ENCODE data around the gene FKBP15.
A peak's percentile ranks its signal among the peaks of the same experiment; 100 is the strongest.

The FKBP15 gene

DNA sequence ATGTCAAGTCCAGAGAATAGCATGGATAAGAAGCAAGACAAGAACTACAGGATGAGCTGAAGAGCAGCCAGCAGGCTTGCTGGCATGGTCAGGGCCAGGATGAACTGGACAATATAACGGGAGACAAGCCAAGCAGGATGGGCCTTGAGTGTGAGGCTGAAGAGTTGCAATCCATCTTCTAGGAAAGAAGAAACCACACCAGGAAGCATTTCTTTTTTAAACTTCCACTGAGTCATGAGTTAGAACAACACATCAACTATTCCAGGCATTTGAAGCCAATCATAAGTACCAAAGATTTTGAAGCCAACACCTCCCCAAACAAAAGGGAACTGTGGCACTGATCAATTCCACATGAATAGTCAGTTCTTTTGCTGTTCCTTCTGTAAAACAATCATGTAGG, 43.0 kb downstream of the FKBP15 start:
- H3K4me3 ChIP-seq (ENCODE audit: low read depth, low read length), result no peak overlapping the region
- TF ChIP-seq, protein P1, sequence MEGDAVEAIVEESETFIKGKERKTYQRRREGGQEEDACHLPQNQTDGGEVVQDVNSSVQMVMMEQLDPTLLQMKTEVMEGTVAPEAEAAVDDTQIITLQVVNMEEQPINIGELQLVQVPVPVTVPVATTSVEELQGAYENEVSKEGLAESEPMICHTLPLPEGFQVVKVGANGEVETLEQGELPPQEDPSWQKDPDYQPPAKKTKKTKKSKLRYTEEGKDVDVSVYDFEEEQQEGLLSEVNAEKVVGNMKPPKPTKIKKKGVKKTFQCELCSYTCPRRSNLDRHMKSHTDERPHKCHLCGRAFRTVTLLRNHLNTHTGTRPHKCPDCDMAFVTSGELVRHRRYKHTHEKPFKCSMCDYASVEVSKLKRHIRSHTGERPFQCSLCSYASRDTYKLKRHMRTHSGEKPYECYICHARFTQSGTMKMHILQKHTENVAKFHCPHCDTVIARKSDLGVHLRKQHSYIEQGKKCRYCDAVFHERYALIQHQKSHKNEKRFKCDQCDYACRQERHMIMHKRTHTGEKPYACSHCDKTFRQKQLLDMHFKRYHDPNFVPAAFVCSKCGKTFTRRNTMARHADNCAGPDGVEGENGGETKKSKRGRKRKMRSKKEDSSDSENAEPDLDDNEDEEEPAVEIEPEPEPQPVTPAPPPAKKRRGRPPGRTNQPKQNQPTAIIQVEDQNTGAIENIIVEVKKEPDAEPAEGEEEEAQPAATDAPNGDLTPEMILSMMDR (IDR thresholded peaks at IDR 0.05; ENCODE audit: low read depth, low read length, missing control alignments), result no peak
- DNase-seq (ENCODE audit: low read depth), result peak; percentile 66
- in situ Hi-C loops (cut with HindIII; ENCODE audit: low sequenced_read_pairs), result no loop called here

DNA sequence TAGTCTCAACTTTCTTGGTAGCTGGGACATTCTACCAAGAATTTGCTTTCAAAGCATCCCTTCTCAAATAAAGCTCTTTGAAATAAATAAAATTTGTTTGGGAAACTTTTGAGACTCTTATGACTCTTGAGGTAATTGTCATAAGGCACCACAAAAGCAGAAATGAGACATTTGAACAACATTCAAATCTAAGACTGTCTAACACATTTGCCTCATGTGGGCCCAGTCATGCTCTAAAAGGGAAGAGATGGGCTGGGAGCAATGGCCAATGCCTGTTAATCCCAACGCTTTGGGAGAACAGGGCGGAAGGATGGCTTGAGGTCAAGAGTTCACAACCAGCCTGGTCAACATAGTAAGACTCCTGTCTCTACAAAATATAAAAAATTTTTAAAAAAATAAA, 43.8 kb downstream of the FKBP15 start:
- DNase-seq (ENCODE audit: low read depth), result no peak
- in situ Hi-C loops (cut with HindIII; ENCODE audit: low sequenced_read_pairs), result no loop called here
- TF ChIP-seq, protein P1 (IDR thresholded peaks at IDR 0.05; ENCODE audit: low read depth, low read length, missing control alignments), result no peak
- H3K4me3 ChIP-seq (ENCODE audit: low read depth, low read length), result no peak overlapping the region

DNA sequence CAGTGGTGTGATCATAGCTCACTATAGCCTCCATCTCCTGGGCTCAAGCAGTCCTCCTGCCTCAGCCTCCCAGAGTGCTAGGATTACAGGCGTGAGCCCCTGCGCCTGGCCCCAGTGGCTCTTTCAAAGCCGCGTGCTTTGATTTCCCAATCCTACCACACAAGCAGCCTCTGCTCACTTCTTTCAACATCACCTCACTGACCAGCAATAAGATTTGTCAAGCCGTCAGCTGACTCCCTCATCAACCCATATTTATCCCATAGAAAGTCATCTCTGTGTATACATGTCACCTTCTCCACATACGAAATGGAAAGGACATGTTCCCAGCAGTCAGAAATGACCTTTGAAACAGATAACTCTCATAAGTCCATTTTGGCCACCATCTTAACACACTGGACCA, 44.3 kb downstream of the FKBP15 start:
- in situ Hi-C loops (cut with HindIII; ENCODE audit: low sequenced_read_pairs), result no loop called here
- TF ChIP-seq, protein P1 (IDR thresholded peaks at IDR 0.05; ENCODE audit: low read depth, low read length, missing control alignments), result no peak
- H3K4me3 ChIP-seq (ENCODE audit: low read depth, low read length), result no peak overlapping the region
- DNase-seq (ENCODE audit: low read depth), result no peak

DNA sequence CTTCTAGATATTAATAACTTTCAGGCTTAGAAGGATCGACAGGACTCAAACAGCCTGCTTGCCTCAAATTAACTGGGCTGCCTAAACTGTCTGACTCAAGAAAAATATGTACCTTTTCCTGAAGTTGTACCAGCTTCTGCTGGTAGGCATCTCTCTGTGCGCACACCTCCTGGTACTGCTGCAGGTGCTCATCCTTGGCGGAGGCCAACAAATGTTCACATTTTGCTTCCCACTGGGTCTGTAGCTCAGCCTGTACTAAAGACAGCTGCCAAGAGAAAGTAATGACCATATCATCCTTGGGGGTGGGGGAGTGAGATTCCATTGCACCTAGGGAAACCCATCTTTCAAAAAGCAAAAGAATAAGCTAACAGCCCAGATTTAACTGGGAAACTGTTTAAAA, 47.7 kb downstream of the FKBP15 start:
- DNase-seq (ENCODE audit: low read depth), result no peak
- in situ Hi-C loops (cut with HindIII; ENCODE audit: low sequenced_read_pairs), result no loop called here
- TF ChIP-seq, protein P1 (IDR thresholded peaks at IDR 0.05; ENCODE audit: low read depth, low read length, missing control alignments), result no peak
- H3K4me3 ChIP-seq (ENCODE audit: low read depth, low read length), result no peak overlapping the region

DNA sequence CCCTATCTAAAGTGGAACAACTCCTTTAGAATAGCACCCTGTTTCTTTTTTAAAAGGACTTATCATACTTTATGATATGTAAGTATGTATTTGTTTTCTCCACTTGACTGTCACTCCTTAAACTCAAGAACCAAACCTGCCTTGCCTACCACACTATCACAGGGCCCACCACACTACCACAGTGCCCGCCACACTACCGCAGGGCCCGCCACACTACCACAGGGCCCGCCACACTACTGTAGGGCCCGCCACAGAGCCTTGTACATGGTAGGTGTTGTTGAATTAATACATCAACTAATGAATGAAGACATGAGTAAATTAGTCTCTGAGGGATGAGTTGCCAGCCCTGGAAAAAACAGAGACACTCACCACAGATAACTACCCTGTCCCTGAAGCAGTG, 52.3 kb downstream of the FKBP15 start:
- TF ChIP-seq, protein P1 (IDR thresholded peaks at IDR 0.05; ENCODE audit: low read depth, low read length, missing control alignments), result no peak
- no peak overlapping the region for H3K4me3 ChIP-seq (ENCODE audit: low read depth, low read length)
- in situ Hi-C loops (cut with HindIII; ENCODE audit: low sequenced_read_pairs), result no loop called here
- no peak for DNase-seq (ENCODE audit: low read depth)

DNA sequence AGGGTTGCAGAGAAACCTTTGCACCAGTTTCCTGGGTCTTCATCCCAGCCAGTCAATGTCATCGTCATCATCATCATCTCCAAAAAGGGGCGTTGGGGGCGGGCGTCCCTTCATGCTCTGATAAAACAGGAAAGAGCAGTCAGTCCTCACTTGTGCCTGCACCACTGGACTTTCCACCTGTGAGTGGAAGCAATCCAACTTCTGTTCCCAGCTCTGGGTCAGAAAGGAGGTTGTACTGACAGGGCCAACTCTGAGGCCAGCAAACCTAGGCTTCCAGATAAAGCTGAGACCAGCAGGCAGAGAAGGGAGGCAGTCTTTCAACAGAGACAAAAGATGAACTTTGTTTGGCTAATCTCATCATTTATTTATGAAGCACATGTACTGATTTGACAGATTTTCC, 55.0 kb downstream of the FKBP15 start:
- no peak overlapping the region for H3K4me3 ChIP-seq (ENCODE audit: low read depth, low read length)
- DNase-seq (ENCODE audit: low read depth), result no peak
- TF ChIP-seq, protein P1 (IDR thresholded peaks at IDR 0.05; ENCODE audit: low read depth, low read length, missing control alignments), result no peak
- in situ Hi-C loops (cut with HindIII; ENCODE audit: low sequenced_read_pairs), result no loop called here
